ENCODE results near the gene NCKAP5.

- TF ChIP-seq CTCF (IDR thresholded peaks at IDR 0.05; ENCODE audit: insufficient read depth, low read length) (no peak), POLR2AphosphoS5 (IDR thresholded peaks at IDR 0.05; ENCODE audit: low read depth) (no peak)
Observed at GRCh38 chr2:132953771-132954170, 614.5 kb downstream of the NCKAP5 start.

Measured in HL-60 (cell line).